ENCODE data around the gene ZBTB8A.
"Not testable (repeated sequence)": the region's sequence is repeated elsewhere in the genome, so short reads cannot be mapped to it uniquely, and the experiment has no call there.

ZBTB8A gene

GRCh38 chr1:32622806-32623681 is 83.8 kb downstream of the ZBTB8A start:
- no peak for DNase-seq

- DNase-seq, result no peak
These were observed 84.5 kb downstream of the ZBTB8A start for GRCh38 chr1:32623775-32624174.

- DNase-seq, result no peak
These were observed 86.9 kb downstream of the ZBTB8A start for GRCh38 chr1:32626176-32626575.

- DNase-seq, result no peak
These were observed 88.5 kb downstream of the ZBTB8A start for GRCh38 chr1:32627596-32628162.

- DNase-seq, result not testable (repeated sequence)
These were observed 90.9 kb downstream of the ZBTB8A start for GRCh38 chr1:32630173-32630572.

- DNase-seq, result no peak
These were observed 93.6 kb downstream of the ZBTB8A start for GRCh38 chr1:32632829-32633228.

- DNase-seq, result no peak
These were observed 96.5 kb downstream of the ZBTB8A start for GRCh38 chr1:32635508-32636277.

GRCh38 chr1:32636914-32637645 is 97.9 kb downstream of the ZBTB8A start:
- DNase-seq, result no peak

GRCh38 chr1:32639489-32640075 is 100.4 kb downstream of the ZBTB8A start:
- DNase-seq, result no peak

- not testable (repeated sequence) for DNase-seq
These were observed 103.1 kb downstream of the ZBTB8A start for GRCh38 chr1:32642292-32642827.

GRCh38 chr1:32644426-32644825 is 105.2 kb downstream of the ZBTB8A start:
- DNase-seq, result no peak

- DNase-seq, result no peak
These were observed 108.3 kb downstream of the ZBTB8A start for GRCh38 chr1:32647308-32648134.

GRCh38 chr1:32650248-32650751 is 111.1 kb downstream of the ZBTB8A start, which contains the start of gene ZBTB8OS:
TSS of gene ZBTB8OS (minus strand) at chr1:32650550. CDS start at chr1:32650529, 21 bp downstream.
- peak; percentile 74 for DNase-seq

- DNase-seq, result peak; percentile 97
These were observed 111.7 kb downstream of the ZBTB8A start, which contains the start of gene RBBP4 for GRCh38 chr1:32650752-32651460. TSS of gene RBBP4 (plus strand) at chr1:32651208. CDS start at chr1:32651307, 99 bp downstream.

GRCh38 chr1:32651461-32652073 is 112.3 kb downstream of the ZBTB8A start:
- DNase-seq, result no peak

- no peak for DNase-seq
These were observed 113.2 kb downstream of the ZBTB8A start for GRCh38 chr1:32652244-32652962.

All from T1000 (cell line).